HG03520 (cell line): ENCODE measurements around the gene OSBPL3.
"Not testable (repeated sequence)": the region's sequence is repeated elsewhere in the genome, so short reads cannot be mapped to it uniquely, and the experiment has no call there.

Experiments
- ATAC-seq: cut with Tn5 transposase; IDR thresholded peaks from one replicate; pipeline ENCODE4 v1.9.1; 2021; ENCODE audit warnings: mild to moderate bottlenecking, moderate library complexity; ENCODE audit not compliant: unreplicated experiment

The OSBPL3 gene

GRCh38 chr7:24922099-24922773, 57.7 kb downstream of the OSBPL3 start:
- ATAC-seq, result no peak

DNA sequence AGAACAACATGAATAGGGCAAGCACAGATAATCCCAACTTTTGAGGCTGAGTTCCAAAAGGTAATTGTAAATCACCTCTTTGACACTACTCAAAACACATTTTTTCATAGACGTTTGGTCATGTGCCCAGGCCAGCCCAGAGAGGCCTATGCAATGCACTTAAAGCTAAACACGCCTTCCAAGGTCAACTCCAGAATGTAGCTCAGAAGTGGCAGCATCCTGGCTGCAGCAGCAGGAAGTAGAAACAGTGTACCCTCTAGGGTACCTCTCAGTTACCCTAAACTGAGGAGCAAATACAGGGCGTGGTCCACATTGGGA, 58.7 kb downstream of the OSBPL3 start:
- no peak for ATAC-seq

DNA sequence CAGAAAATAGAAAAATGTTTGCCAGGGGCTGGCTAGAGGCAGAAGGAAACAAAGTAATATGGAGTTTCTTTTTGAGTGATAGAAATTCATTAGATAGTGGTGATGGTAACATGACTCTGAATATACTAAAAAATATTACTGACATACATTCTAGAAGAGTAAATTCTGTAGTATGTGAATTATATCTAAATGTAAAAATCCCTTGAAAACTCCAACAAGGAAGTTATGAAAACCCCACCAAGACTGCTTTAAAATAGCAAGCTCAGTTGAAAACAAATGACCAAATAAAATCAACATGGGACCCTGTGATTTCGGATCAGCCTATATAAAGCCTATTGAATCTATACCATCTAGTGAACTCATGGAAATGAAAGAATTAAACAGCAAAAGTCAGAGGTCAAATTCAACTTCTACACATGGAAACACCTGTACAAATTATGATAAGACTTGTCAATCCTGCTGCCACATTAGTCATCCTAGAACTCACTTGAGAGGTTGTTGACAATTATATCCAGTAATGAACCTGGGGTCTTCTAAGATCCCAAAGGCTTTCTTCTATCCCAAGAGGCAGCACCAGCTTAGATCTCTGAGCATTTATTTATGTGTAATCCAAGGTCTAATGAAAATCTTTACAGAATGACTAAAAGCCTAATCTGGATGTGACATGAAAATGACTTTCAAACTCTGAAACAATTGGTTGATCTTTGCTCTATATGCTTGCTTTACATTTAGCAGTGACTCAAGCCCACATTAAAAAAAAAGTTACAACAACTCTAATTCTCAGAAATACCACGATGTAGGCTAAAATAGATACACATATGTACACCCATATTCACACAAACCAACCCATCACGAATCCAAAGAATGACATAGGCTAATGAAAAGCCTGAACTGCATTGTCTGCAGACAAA, 59.3 kb downstream of the OSBPL3 start:
- ATAC-seq, result no peak

DNA sequence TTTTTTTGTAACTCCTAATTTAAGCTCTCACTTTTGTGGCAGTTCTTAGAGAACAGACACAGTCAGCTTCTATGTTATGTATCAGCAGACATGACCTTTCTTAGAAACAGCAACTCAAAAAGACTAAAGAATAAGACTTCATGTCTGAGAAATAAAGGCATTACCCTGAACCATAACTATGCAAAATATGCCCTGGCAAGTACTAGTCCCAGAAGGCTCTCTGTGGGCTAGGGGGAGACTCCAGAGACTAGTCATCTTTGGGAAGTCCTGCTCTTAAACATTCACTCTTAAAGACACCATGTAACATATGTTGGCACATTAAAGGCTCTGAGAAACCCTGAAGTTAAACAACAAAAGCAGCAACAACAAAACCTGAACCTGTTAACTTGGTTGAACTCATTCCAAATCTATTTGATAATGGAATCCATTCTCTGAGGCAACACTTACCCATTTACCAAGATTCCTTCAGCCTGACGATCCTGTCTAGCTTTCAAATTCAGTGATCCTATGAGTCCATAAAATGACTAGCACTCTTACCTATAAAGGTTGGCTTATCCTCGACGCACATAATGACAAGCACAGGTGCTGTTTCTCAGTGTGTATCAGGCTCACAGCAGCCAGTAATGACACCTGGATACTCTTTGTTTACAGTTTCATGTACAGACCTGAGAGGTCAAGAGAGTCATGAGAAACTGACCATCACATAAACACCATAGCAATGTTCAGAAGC, 62.3 kb downstream of the OSBPL3 start:
- ATAC-seq, result peak; percentile 57

DNA sequence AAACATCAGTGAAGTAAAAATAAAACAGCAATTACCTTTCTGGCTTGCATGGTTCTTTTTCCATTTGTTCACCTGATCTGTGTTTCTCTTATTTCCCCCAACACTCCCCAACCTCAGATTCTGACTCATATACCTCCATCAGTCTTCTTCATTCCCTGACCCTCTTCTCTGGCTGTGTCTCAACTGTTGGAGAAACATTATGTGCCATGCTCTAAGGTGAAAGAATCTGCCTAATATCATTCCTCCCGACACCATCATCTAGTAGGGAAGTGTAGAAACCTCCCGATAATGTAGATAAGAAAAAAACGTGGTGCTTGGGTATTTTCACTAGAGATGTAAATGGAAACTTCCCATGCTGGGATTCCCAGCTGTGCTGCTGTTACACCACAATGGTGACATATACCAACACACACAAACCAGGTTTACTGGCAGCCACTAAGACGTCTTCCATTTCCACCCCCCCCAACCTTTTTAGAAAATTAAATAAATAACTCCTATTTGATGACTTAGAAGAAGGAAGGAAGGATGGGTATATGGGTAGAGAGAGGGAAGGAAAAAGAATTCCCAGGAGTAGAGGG, 63.4 kb downstream of the OSBPL3 start:
- no peak for ATAC-seq

- no peak for ATAC-seq
These were observed 65.5 kb downstream of the OSBPL3 start for GRCh38 chr7:24914465-24914859.

- no peak for ATAC-seq
These were observed 66.0 kb downstream of the OSBPL3 start for GRCh38 chr7:24913801-24914464.

DNA sequence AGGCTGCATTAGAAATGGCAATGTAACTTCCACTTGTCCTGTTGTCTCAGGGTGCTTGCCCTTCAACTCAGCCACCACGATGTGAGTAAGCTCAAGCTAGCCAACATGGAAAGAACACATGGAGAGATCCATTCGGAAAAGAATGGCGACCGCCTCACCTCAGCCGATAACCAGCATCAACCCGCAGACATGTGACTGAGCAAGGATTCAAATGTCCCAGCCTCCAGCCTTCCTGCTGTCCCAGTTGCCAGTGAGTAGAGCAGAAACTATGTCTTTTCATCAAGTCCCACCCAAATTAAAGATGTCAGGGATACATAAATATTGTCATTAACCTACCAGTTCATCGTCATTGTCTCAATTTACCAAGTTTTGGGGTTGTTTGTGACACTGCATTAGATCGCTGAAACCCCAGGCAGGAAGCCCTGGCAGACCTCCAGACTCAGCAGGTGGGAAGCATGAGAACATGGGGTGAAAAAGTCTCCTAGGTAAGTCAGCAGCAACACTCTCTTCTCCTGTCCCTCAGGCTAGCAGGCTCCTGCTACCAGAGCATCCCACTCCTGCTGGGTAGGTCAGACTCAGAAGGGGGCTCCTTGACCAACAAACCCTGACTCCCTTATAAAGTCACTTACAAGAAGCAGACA, 67.0 kb downstream of the OSBPL3 start:
- ATAC-seq, result no peak

GRCh38 chr7:24912424-24912823, 67.6 kb downstream of the OSBPL3 start:
- ATAC-seq, result no peak

- ATAC-seq, result peak; percentile 32
These were observed 68.8 kb downstream of the OSBPL3 start for GRCh38 chr7:24911213-24911603.

GRCh38 chr7:24910551-24911212, 69.3 kb downstream of the OSBPL3 start:
- no peak for ATAC-seq

DNA sequence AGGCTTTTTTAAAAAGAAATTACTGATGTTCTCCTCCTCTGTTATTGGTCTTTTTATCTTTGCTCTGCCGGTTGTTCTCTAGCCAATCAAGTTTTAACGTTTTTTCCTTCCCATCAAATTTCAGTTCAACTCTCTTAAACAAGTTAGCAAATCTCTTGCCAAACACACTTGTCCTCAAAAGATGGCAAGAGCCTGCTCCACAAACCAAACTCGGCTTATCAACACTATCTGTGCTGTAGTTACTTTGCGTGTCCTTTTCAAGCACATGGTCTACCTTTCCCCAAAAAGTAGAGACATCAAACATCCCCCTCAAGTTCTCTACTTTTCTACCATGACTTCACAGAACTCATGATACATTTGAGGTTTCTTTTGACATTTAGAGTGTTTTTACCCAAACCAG, 71.3 kb downstream of the OSBPL3 start:
- no peak for ATAC-seq

DNA sequence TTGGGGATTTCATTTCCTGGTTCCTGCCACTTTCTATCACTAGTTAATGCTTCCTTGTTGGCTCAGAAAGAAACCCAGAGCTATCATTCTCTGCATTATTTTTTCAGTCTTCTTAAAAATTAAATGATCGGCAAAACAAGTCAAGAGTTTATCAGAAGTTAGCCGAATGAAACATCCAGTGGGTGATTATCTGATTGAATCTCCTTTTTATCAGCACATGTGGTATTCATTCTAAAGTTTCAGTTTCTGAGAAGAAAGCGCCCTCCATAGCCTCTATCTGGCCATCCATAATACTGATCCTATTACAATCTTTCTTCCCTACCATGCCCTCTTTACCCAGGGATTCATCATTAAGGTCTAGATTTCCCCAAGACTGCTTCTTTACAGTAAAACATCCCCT, 71.8 kb downstream of the OSBPL3 start:
- ATAC-seq, result no peak

DNA sequence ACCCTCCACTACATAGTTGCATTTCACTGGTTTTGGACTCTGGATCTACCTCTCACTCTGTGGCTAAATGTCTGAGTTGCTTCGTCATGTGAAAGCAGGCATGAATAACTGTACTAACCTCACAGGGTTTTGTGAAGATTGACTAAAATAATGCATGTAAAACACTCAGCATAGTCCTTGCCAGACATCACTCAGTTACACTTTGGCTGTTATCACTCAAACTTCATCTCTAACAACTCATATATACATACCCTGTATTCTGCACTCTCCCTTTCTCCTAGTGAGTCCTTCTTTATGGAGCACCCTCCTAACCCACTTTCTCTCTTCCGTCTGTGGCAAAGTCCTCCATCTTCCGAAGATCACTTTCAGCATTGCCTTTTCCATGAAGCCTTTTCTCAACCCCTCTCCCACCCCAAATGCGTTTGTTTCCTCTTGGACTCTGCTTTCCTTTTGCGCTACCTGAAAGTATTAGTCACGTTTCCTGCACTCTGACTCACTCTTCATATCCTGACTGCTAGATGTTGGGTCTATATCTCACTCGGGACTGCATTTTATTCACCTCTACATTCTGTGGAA, 72.6 kb downstream of the OSBPL3 start:
- peak; percentile 52 for ATAC-seq

DNA sequence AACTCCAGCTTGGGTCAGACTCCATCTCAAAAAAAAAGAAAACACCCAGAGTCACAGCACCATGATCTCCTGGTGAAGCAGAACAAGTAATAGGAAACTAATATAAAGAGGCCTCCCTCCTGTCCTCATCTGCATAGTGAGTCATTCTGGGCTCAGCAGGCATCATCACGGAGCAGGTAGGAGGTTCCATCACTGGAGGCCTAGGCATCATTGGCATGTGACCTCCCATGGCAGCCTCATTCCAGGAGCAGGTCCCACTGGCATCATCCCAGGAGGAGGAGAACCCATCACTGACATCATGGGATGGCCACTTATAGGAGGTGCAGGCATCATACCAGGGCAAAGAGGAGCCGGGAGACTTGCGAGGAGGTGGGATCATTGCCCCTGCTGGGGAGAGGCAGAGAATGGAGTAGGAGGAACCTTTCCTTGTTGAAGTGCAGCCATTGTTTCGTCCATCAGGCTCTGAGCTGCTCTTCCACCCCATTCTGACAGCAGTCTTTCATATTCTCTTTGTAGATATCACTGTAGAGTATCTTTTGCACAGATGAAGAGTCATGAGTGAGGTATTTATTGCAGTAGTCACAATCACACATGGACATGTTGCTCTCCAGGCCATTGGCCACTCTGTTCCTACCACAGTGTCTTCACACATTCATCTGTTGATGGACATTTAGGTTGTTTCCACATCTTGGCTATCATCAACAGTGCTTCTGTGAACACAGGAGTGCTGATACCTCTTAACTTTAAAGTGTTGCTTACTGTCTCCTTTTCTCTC, 73.8 kb downstream of the OSBPL3 start:
- ATAC-seq, result no peak

DNA sequence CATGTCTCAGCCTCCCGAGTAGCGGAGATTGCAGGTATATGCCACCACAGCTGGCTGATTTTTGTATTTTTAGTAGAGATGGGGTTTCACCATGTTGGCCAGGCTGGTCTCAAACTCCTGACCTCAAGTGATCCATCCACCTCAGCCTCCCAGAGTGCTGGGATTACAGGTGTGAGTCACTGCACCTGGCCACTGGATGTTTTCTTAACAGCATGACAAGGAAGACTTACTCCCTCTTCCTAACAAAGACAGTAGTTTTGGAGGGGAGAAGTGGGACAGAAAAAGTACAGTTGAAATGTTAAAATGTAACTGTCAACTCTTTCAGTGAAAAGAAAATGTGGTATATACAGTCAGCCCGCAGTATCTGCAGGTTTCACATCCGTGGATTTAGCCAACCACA, 76.0 kb downstream of the OSBPL3 start:
- ATAC-seq, result not testable (repeated sequence)

DNA sequence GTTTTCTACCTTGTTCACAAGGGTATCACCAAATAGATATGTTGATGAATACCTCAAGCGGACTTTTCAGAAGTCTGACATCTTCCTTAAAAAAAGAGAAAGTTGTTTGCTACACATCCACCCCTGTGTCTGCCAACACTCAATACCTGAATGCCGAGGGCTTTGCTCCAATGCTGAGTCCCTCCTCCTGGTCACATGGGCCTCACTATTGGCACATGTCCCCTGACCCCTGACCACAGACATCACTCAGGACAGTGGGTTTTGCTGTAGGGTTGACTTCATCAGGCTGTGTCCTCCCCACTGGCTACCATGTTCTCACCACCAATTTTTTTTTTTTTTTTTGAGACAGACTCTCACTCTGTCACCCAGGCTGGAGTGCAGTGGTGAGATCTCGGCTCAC, 76.4 kb downstream of the OSBPL3 start:
- no peak for ATAC-seq

GRCh38 chr7:24902931-24903330, 77.0 kb downstream of the OSBPL3 start:
- no peak for ATAC-seq

- ATAC-seq, result no peak
These were observed 77.7 kb downstream of the OSBPL3 start for GRCh38 chr7:24902276-24902675.
